VCaP (cell line): ENCODE results near the gene USP2.
A peak's percentile ranks its signal among the peaks of the same experiment; 100 is the strongest.

Source experiments
- H3K27ac ChIP-seq: fragments of 450-650 bp; 2 replicates; pipeline ENCODE4 v1.5.1; 2017
- TF ChIP-seq, protein P1 (sequence below): fragments of 450-650 bp; conservative IDR thresholded peaks from 2 replicates; pipeline ENCODE4 v1.5.1; 2017; ENCODE audit warnings: mild to moderate bottlenecking, moderate library complexity

The USP2 gene

DNA sequence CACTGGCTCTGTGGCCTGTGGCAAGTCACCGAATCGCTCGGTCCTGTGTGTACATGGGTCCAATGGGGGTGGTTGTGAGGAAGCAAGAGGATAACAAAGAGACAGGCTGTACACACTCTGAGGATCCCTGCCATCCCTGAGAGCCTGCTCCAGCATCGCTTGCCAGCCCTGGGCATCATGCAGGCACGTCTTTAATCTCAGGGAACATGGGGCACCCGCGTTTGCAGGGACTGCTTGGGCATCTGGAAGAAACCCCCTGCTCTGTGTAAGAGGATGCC is 39.5 kb downstream of the USP2 start:
- TF ChIP-seq, protein P1, sequence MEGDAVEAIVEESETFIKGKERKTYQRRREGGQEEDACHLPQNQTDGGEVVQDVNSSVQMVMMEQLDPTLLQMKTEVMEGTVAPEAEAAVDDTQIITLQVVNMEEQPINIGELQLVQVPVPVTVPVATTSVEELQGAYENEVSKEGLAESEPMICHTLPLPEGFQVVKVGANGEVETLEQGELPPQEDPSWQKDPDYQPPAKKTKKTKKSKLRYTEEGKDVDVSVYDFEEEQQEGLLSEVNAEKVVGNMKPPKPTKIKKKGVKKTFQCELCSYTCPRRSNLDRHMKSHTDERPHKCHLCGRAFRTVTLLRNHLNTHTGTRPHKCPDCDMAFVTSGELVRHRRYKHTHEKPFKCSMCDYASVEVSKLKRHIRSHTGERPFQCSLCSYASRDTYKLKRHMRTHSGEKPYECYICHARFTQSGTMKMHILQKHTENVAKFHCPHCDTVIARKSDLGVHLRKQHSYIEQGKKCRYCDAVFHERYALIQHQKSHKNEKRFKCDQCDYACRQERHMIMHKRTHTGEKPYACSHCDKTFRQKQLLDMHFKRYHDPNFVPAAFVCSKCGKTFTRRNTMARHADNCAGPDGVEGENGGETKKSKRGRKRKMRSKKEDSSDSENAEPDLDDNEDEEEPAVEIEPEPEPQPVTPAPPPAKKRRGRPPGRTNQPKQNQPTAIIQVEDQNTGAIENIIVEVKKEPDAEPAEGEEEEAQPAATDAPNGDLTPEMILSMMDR = no peak
- H3K27ac ChIP-seq = no peak overlapping the region

DNA sequence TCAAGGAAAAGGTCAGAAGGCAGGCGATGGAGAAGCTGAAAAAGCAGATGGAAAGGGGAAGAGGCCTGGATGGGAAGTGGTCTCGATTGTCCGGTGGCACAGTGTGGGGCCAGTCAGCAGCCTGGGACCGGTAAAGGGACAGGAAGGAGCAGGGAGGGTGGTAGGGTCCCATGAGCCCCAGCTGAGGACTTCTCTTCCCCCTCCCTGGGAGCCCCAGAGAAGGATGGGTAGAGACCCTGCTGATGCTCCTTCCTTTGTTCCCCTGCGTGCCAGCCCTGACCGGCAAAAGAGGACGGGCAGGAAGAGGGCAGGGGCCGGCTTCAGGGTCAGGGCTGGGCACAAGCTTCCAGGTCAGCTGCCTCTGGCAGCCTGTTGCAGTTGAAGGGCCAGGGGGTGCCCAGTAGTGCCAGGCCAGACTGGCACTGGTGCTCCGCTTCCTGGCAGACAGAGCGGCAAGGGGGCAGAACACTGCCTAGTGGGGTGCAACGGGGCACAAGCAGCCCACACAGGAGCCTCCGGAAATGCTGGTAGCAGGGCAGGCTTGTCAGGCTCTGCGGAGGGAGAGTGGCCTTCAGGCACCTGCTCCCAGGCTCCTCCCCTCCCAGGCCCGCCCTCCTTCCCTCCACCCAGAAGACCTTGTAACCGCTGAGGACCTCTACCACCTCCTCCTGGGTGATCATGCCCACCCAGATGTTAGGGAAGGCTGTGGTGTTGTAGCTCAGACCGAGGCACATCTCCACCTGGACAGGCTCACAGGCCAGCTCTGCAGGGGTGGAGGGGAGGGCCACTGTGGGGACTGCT is 40.1 kb downstream of the USP2 start:
- TF ChIP-seq, protein P1 = no peak
- H3K27ac ChIP-seq = no peak overlapping the region

DNA sequence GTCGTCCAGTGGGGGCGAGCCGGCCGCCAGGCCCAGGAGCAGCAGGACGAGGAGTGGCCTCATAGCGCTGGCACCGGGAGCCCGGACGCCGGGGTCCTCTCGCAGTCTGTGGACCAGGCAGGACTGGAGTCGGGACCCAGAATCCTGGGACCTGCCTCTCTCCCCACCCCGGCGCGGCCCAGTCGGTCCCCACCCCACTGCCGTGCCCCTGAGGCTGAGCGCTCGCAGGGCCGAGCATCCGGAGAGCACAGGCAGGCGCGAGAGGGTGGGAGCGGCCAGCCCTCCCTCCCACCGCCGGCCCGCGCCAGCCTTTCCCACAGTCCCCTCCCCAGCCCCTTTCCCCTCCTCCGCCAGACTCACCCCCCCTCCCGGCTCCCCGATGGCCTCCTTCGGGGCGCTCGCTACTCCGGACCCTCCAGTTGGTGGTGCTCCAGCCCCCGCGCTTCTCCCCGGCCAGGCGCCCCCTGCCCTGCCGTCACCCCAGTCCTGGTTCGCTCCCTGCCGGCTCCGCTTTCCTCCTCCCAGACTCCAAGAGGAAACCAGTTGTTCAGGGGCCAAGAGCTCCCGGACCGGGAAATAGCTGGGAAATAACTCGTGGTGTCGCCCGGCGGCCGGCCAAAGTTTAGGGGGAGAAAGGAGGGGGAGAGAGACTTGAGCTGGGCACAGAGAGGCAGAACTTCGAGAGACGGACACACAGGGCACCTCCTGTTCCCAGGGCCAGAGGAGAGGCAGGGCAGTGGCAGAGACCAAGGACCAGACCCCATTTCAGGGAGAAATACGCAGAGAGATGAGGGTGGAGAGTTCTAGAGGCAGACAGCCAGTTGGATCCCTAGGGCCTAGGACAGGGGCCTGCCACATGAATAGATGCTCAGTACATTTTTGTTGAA is 40.9 kb downstream of the USP2 start, which contains the start of gene C1QTNF5:
Gene C1QTNF5 (minus strand): TSS at position 549 of the 887 bp plus-strand sequence. CDS start 486 bp downstream, at position 63.
- TF ChIP-seq, protein P1 = no peak
- H3K27ac ChIP-seq = no peak within 1 kb of the TSS

DNA sequence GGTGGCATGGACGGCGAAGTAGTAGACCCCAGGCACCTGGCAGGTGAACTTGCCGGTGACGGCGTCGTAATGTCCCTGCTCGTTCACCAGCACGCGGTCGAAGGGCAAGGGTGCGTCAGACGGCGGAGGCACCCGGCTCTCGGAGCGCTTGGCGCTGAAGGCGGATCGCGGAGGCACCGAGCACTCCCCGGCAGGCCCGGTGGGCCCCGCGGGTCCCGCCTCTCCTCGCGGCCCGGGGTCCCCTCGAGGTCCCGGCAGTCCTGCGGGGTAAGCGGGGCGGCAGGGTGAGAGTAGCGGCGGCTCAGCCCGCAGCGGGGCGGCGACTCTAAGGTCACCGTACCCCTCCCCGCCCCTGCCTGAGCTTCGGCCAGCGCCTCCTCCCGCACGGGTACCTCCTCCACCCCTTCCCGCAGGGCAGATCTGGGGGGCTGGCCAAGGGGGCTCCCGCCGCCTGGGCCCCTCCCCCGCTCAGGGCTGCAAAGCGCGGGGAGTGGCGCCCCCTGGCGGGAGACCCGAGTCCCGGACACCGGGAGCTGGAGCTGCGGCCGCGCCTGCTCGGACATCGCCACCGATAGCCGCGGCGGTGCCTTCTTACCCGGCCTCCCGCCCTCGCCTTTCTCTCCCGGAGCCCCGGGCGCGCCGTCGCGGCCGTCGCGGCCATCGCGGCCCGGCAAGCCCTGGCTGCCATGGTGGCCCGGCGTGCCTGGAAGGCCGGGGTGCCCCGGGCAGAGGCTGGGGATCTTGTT is 41.7 kb downstream of the USP2 start:
- no peak overlapping the region for H3K27ac ChIP-seq

DNA sequence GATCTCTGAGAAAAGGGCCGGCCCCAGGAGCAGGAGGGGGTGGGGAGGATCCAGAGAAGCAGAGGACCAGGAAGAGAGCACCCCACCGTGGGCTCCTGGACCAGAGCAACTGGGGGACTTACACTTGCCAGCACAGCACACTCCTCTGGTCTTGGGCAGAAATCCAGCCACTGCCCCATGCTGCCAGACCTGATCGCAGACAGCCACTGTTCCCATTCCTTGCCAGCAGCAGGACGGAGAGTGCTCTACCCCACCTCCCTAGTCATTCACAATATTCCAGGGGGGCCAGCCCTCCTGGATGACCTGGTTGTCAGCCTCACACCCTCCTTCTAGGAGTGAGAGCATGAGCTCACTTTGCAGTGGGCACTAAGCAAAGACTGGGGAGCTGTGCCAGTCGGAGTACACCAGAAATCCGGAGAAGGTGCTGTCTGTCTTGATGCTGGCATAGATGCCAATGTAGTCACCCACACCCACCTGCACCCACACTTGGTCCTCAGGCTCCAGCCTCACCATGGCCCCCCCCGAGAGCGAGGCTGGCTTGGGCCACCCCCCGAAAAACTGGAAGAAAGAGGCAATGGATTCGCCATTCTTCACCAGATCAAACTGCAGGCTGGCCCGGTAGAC is 42.4 kb downstream of the USP2 start:
- no peak overlapping the region for H3K27ac ChIP-seq
- TF ChIP-seq, protein P1 = no peak

More for the DNA sequence above, 41.7 kb downstream of the USP2 start:
- TF ChIP-seq, protein P1 = peak; percentile 91

DNA sequence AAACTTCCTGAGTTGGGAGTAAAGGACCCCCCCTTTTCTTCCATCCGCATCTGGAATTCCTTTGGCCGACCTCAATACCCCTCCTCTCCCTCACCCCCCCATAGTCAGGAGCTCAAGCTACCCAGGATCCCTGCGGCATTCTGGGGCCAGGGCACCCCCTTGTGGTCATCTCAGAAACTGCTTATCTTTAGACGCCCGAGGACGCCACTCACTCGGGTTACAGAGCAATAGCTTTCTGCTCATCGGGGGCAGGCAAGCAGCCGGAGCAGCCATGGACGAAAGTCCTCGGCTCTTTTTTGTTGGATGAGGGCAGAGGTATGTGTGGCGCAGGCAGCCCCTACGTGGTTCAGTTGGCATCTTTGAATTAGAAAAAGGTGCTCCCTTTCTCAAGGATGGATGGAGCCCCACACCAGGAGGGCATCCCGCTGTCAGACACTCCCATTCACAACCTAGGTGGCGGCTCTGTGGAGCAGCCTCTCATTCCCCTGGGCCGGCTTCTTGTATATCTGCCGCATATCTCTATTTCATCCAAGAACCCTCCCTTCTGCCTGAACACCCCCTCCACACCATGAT is 43.1 kb downstream of the USP2 start:
- H3K27ac ChIP-seq = no peak overlapping the region
- TF ChIP-seq, protein P1 = peak; percentile 92
